ENCODE data around the gene TAF3. TPM values are rescaled to one million over a fixed set of nuclear protein-coding genes. Genes with fewer than 3 reads are reported as not detected.
A peak's percentile ranks its signal among the peaks of the same experiment; 100 is the strongest.

Gene TAF3
- total RNA-seq, 2 donors from 2014 or later, result 15.6 to 20.0 TPM

DNA sequence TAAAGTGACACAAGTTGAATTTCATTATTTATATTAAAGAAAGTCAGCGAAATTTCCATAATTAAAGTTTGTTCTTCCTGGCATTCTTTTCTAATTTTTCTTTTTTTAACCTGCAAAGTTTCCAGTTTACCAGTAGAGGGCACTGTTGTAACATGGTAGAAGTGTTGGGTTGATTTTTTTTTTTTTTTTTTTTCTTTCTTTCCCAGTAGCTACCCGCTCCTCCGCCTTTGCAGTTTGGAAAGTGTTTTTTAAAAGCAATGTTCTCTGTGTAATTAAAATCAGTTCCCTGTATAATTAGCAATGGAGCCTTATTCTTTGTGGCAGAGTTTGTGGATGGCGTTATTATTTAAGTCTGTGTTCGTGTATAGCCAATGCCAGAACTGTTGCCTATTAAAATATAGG is 53.7 kb downstream of the TAF3 start:
- Mint-ChIP-seq H3K27me3 (no peaks in the 10 kb centered on the region), H3K27ac (no peak overlapping the region), H3K4me3 (peak overlapping the region; percentile 50), H3K36me3 (no peaks in the 10 kb centered on the region), H3K9me3 (no peaks in the 10 kb centered on the region), H3K4me1 (ENCODE audit: low read depth in 2 of 2) (peaks cover 9 to 15% of the 10 kb centered on the region in 2 donors)
- no peak for ATAC-seq
- DNase-seq (ENCODE audit: low spot score), result no peak

DNA sequence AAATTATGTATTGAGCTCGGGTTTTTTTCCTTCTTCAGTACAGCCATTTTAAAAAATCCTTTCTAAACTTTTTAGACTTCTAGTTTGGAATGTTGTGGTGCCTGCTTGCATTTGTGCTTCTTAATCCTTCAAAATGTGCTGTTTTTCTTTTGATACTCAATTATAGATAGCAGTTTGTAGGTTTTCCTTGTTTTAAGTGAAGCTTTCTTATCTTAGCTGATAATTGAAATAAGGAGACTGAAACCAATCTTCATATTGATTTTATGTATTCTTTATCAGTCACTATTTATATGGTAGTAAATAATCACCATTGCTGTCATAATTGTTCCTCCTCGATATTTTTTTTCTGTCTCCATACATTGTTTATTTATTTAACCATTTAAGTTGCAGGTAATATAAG is 56.6 kb downstream of the TAF3 start:
- no peaks in the 10 kb centered on the region for H3K9me3 Mint-ChIP-seq
- H3K27ac Mint-ChIP-seq, result no peak overlapping the region
- DNase-seq (ENCODE audit: low spot score) (no peak), ATAC-seq (no peak)
- no peaks in the 10 kb centered on the region for H3K27me3 Mint-ChIP-seq
- H3K36me3 Mint-ChIP-seq, result no peaks in the 10 kb centered on the region
- H3K4me3 Mint-ChIP-seq, result no peak overlapping the region
- peaks cover 9 to 16% of the 10 kb centered on the region in 2 donors for H3K4me1 Mint-ChIP-seq (ENCODE audit: low read depth in 2 of 2)

DNA sequence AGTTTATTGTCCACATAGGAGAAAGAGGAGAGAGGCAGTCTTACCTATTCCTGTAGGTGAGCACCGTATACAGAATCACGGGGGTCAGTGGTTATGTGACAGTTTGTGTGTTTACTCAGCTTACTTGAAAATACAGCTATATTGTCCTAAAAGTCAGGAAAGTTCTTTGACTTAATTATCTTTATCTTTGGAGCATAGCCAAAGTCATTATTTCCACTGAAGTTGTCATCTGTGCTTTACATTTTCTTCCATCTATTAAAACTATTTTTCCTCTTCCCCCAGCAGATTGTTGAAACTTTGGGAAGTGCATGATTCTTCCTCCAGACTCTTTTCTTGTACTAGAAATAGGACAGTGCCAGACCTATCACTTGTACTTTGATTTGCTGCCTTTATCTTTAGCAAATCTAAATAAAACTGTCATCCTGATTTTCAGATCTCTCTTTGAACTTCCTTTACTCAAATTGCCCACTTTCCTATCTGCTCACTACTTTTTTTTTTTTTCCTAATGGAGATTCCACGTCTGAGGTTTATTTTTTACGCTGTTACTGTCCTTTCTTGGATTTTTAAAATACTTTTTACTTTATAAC is 58.3 kb downstream of the TAF3 start:
- ATAC-seq (no peak), DNase-seq (ENCODE audit: low spot score) (no peak)
- Mint-ChIP-seq H3K36me3 (no peaks in the 10 kb centered on the region), H3K4me1 (ENCODE audit: low read depth in 2 of 2) (peaks cover 9 to 16% of the 10 kb centered on the region in 2 donors), H3K9me3 (no peaks in the 10 kb centered on the region), H3K27ac (no peak overlapping the region), H3K4me3 (no peak overlapping the region), H3K27me3 (no peaks in the 10 kb centered on the region)

DNA sequence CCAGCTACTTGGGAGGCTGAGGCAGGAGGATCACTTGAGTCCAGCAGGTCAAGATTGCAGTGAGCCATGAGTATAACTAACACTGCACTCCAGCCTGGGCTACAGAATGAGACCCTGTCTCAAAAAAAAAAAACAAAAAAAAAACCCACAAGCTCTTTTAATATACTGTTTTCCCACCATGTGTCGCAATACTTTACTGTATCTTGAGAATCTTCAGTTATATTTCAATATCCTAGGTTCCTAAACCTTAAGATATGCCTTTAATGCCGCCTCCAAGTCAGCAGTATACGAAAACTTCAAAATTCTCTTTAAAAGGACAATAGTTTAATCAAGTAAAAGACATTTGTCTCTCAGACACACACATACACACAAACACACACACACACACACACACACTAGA is 62.8 kb downstream of the TAF3 start:
- H3K27ac Mint-ChIP-seq, result no peak overlapping the region
- DNase-seq (ENCODE audit: low spot score) (no peak), ATAC-seq (no peak)
- H3K9me3 Mint-ChIP-seq, result no peaks in the 10 kb centered on the region
- no peak overlapping the region for H3K4me3 Mint-ChIP-seq
- no peaks in the 10 kb centered on the region for H3K36me3 Mint-ChIP-seq
- peaks cover 13 to 17% of the 10 kb centered on the region in 2 donors for H3K4me1 Mint-ChIP-seq (ENCODE audit: low read depth in 2 of 2)
- H3K27me3 Mint-ChIP-seq, result no peaks in the 10 kb centered on the region

DNA sequence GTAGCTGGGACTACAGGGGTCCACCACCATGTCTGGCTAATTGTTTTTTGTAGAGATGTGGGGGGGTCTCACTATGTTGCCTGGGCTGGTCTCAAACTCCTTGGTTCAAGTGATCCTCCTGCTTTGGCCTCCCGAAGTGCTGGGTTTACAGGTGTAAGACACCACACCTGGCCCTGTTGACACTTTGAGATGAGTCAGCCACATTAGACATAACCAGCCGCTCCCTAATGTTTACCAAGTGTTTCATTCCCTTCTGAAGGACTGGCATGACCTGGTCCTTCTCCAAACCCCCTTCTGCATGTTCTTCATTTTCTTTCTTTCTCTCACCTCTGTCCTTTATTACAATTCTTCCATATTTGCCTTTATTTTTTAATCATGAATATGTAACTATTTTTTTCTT is 67.8 kb downstream of the TAF3 start:
- no peaks in the 10 kb centered on the region for H3K9me3 Mint-ChIP-seq
- DNase-seq (ENCODE audit: low spot score) (no peak), ATAC-seq (no peak)
- H3K4me3 Mint-ChIP-seq, result no peak overlapping the region
- no peaks in the 10 kb centered on the region for H3K36me3 Mint-ChIP-seq
- H3K27ac Mint-ChIP-seq, result no peak overlapping the region
- H3K4me1 Mint-ChIP-seq (ENCODE audit: low read depth in 2 of 2), result peaks cover 21 to 30% of the 10 kb centered on the region in 2 donors
- no peaks in the 10 kb centered on the region for H3K27me3 Mint-ChIP-seq

DNA sequence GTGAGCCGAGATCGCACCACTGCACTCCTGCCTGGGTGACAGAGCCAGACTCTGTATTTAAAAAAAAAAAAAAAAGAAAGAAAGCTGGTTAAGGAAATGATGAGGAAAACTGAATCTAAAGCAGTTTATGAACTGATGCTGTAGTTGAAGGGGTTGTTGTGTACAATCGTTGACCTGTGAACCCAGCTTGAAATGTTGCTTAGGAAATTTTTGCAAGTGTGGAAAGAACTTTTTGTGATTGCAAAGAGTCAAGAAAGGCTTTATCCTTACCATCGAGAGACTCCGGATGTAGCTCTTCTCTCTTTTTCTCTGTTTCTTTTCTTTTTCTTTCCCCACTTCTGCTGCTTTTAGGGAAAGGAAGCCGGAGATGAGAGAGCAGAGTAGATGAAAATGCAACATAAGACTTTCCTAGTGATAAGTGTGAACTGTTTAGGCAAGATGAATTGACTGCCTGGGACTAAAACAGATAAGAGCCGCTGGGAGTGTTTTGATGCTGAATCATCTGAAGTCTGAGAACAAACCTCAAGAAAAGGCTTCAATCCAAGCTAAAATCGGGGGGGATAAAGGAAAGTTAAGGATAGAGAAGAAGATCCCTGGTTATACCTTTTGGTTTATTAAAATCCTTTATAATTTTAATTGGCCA is 69.0 kb downstream of the TAF3 start:
- ATAC-seq, result no peak
- Mint-ChIP-seq H3K36me3 (no peaks in the 10 kb centered on the region), H3K27ac (no peak overlapping the region), H3K9me3 (no peaks in the 10 kb centered on the region), H3K4me3 (no peak overlapping the region), H3K27me3 (no peaks in the 10 kb centered on the region), H3K4me1 (ENCODE audit: low read depth in 2 of 2) (peaks cover 21 to 30% of the 10 kb centered on the region in 2 donors)
- DNase-seq (ENCODE audit: low spot score), result no peak

DNA sequence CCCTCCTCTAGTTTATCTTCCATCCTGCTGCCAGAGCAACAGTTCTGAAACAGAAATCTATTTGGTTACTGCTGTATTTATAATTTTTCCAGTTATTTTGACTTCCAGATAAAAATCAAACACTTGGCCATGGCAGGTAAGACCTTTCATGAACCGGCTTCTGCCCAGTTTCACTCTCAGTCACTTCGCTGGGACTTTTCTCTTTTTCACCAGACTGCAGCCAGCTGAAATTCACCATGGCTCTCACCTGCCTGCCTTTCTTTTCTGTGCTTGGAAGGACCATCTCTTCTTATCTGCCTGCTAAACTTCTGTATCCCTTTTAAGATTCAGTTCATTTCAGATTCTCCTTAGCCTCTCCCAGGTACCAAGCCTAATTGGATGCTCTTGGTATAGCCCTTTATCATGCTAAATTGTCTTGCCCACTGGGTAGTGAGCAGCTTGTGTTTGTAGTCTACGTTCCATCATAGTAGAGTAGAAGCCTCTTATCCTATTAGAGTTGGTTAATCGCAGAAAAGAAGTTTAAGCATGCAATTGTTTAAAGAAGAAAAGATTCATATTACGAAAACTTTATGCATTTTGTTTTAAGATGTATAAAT is 71.7 kb downstream of the TAF3 start:
- H3K36me3 Mint-ChIP-seq, result no peaks in the 10 kb centered on the region
- H3K27me3 Mint-ChIP-seq, result no peaks in the 10 kb centered on the region
- ATAC-seq, result no peak
- peaks cover 24 to 30% of the 10 kb centered on the region in 2 donors for H3K4me1 Mint-ChIP-seq (ENCODE audit: low read depth in 2 of 2)
- no peak for DNase-seq (ENCODE audit: low spot score)
- no peak overlapping the region for H3K4me3 Mint-ChIP-seq
- H3K9me3 Mint-ChIP-seq, result no peaks in the 10 kb centered on the region
- H3K27ac Mint-ChIP-seq, result no peak overlapping the region

DNA sequence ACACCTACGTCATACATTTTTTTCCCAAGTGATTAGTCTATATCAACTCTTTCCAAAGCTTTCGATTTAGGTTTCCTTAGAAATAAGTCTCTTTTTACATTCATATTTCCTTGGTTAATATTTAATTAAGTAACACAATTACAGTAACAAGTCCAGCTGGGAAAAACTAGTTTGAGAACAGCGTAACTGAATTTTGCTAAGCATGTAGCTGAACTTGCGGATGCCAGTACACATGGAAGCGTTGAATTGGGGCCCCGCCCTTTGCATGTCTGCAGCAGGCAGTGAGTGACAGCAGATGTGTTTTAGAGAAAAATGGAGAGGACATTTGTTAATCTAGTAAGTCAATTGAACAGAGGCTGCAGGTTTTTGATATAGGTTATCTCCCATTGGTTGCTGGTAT is 72.5 kb downstream of the TAF3 start:
- Mint-ChIP-seq H3K9me3 (no peaks in the 10 kb centered on the region), H3K36me3 (no peaks in the 10 kb centered on the region), H3K4me3 (no peak overlapping the region), H3K27ac (no peak overlapping the region), H3K27me3 (no peaks in the 10 kb centered on the region), H3K4me1 (ENCODE audit: low read depth in 2 of 2) (peaks cover 19 to 23% of the 10 kb centered on the region in 2 donors)
- DNase-seq (ENCODE audit: low spot score) (no peak), ATAC-seq (no peak)

DNA sequence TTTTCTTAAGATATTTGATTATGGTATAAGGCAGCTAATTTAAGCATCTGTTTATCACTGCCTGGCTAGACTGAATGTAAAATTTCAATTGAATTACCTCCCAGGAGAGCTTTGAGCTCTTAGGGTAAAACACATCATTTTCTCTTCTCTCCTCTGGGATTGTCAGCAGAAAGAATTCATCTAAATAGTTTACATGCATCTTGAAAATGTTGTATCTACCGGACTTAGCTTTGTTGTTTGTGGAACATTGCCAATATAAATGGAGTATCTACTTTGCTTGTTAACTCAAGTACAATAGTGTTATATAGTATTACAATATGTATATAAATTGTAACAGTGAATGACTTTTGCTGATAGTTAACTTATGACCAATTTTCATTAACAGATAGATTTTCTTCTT is 73.3 kb downstream of the TAF3 start:
- DNase-seq (ENCODE audit: low spot score), result no peak
- no peak for ATAC-seq
- Mint-ChIP-seq H3K36me3 (no peaks in the 10 kb centered on the region), H3K9me3 (no peaks in the 10 kb centered on the region), H3K27ac (no peak overlapping the region), H3K4me1 (ENCODE audit: low read depth in 2 of 2) (peaks cover 16 to 29% of the 10 kb centered on the region in 2 donors), H3K27me3 (no peaks in the 10 kb centered on the region), H3K4me3 (no peak overlapping the region)

DNA sequence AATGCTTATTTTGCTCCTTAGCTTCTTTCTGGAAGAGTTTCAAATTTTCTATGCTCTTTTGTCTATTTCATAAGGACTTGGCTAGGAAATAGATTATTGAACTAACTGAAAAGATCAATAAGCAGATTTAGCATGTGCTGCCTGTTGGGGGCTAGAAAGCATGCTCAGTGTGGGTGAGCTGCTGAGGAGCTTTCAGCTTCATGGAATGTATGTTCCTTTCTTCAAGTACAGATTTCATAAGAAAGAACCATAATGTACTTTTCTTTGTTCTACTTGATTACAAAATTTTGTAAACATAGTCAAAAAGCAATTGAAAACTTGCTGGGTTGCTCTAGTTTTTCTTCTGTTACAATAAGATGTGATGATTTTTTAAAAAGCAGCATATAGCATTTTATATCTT is 73.8 kb downstream of the TAF3 start:
- Mint-ChIP-seq H3K27me3 (no peaks in the 10 kb centered on the region), H3K4me3 (no peak overlapping the region), H3K27ac (no peak overlapping the region), H3K36me3 (peaks cover 1% of the 10 kb centered on the region), H3K9me3 (no peaks in the 10 kb centered on the region), H3K4me1 (ENCODE audit: low read depth in 2 of 2) (peaks cover 16 to 31% of the 10 kb centered on the region in 2 donors)
- no peak for ATAC-seq
- no peak for DNase-seq (ENCODE audit: low spot score)

DNA sequence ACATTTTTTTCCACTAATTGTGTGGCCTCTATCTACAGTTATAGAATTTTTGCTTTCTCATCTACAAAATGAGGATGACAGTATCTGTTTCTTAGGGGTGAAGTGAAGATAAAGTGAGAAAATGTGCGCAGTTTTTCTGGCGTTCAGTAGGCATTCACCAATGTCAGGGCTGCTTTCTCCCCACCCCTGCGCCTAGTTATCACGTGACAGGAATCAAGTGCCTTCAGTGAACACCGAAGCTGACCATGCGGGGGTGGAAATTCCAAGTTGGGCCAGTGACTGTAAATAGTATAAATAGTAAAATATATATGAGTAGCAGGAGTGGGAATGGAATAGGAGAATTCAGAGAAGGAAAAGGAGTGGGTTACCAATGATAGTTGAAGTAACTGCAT is 77.4 kb downstream of the TAF3 start:
- no peaks in the 10 kb centered on the region for H3K27me3 Mint-ChIP-seq
- no peak overlapping the region for H3K27ac Mint-ChIP-seq
- peaks cover 13% of the 10 kb centered on the region for H3K36me3 Mint-ChIP-seq
- H3K9me3 Mint-ChIP-seq, result no peaks in the 10 kb centered on the region
- ATAC-seq (no peak), DNase-seq (ENCODE audit: low spot score) (no peak)
- peaks cover 13 to 26% of the 10 kb centered on the region in 2 donors for H3K4me1 Mint-ChIP-seq (ENCODE audit: low read depth in 2 of 2)
- H3K4me3 Mint-ChIP-seq, result no peak overlapping the region

DNA sequence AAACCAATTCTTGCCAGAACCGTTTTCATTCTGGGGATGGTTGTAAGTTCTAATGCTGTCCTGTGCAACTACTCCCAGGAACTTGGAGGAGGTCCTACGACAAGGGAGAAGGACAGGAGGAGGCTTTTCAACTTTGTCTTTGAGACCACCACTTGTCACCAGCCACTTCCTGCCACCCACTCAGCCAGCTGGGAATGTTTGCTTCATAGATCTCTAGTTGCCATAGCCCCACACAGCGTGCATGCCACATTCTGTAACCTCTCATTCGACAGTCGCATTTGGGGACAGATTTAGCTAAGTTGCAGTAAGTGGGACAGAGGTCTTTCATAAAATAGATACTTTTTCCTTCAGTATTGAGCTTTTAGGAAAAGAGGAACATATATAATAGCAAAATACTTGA is 78.0 kb downstream of the TAF3 start:
- no peak overlapping the region for H3K27ac Mint-ChIP-seq
- H3K27me3 Mint-ChIP-seq, result no peaks in the 10 kb centered on the region
- no peaks in the 10 kb centered on the region for H3K9me3 Mint-ChIP-seq
- peaks cover 13 to 26% of the 10 kb centered on the region in 2 donors for H3K4me1 Mint-ChIP-seq (ENCODE audit: low read depth in 2 of 2)
- H3K4me3 Mint-ChIP-seq, result no peak overlapping the region
- DNase-seq (ENCODE audit: low spot score) (no peak), ATAC-seq (no peak)
- H3K36me3 Mint-ChIP-seq, result peaks cover 13% of the 10 kb centered on the region

DNA sequence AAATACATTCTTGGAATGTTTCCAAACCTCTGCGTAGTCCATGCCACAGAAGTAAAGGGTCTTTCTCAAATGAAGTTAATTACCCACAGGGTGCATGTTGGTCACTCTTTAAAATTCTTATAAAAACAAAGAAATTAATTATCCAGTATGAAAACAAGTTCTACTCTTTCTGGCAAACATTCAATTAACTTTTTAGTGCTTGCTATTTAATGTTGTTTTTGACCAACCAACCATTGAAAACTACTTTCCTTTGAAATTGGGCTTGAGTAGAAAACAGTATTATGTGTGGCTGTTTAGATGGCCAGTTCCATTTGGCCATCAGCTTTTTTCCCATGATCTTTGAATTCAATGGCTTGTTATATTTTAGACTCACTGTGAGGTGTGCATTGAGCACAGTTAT is 83.0 kb downstream of the TAF3 start:
- H3K27ac Mint-ChIP-seq, result no peak overlapping the region
- no peak overlapping the region for H3K4me3 Mint-ChIP-seq
- ATAC-seq (no peak), DNase-seq (ENCODE audit: low spot score) (no peak)
- H3K9me3 Mint-ChIP-seq, result no peaks in the 10 kb centered on the region
- peaks cover 23 to 30% of the 10 kb centered on the region in 2 donors for H3K4me1 Mint-ChIP-seq (ENCODE audit: low read depth in 2 of 2)
- H3K36me3 Mint-ChIP-seq, result peaks cover 13% of the 10 kb centered on the region
- H3K27me3 Mint-ChIP-seq, result no peaks in the 10 kb centered on the region

DNA sequence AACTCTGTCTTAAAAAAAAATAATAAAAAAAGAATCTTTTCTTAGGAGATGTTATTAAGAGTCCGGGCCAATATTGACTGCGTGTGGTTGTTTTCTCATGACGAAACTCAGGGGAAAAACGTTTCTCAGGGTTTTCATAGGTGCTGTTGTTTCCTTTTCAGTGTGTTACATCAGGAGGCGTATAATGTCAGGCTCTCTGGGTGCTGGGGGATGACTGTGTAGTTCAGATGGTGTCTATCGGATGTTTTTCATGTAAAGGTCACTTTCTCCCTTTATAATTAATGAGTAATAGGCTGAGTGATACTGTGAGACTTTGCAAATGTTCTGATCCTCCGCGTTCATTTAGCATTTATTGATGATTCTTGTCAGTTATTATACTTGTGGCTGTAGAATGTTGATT is 84.1 kb downstream of the TAF3 start:
- peaks cover 9% of the 10 kb centered on the region for H3K36me3 Mint-ChIP-seq
- peaks cover 22 to 25% of the 10 kb centered on the region in 2 donors for H3K4me1 Mint-ChIP-seq (ENCODE audit: low read depth in 2 of 2)
- no peaks in the 10 kb centered on the region for H3K27me3 Mint-ChIP-seq
- no peak for DNase-seq (ENCODE audit: low spot score)
- no peaks in the 10 kb centered on the region for H3K9me3 Mint-ChIP-seq
- ATAC-seq, result no peak
- H3K4me3 Mint-ChIP-seq, result no peak overlapping the region
- no peak overlapping the region for H3K27ac Mint-ChIP-seq

Measured in natural killer cell treated with Interleukin-12 subunit alpha and Interleukin-12 subunit beta and Interleukin-15 and Interleukin-18, amount 100 ng/mL, for 72 hours (primary cell).